HFFc6 (cell line): ENCODE measurements around the gene NLGN1. TPM values are rescaled to one million over a fixed set of nuclear protein-coding genes. Genes with fewer than 3 reads are reported as not detected.
"Not testable (repeated sequence)": the region's sequence is repeated elsewhere in the genome, so short reads cannot be mapped to it uniquely, and the experiment has no call there.

ENCODE experiments used
- DNase-seq: peaks from one replicate; pipeline ENCODE4 v3.0.0-alpha.2; 2018
- H3K27ac Mint-ChIP-seq: 2 replicates; pipeline ENCODE4 v1.8.0; 2020; ENCODE audit warnings: mild to moderate bottlenecking, mixed read lengths
- H3K27me3 Mint-ChIP-seq: 2 replicates; pipeline ENCODE4 v1.8.0; 2021; ENCODE audit warnings: mild to moderate bottlenecking, moderate library complexity, mixed read lengths; ENCODE audit not compliant: insufficient read depth
- H3K36me3 Mint-ChIP-seq: 2 replicates; pipeline ENCODE4 v1.8.0; 2021; ENCODE audit warnings: low read depth, mixed read lengths
- H3K4me1 Mint-ChIP-seq: 2 replicates; pipeline ENCODE4 v1.8.0; 2020; ENCODE audit warnings: low read depth, mixed read lengths
- H3K4me3 Mint-ChIP-seq: 2 replicates; pipeline ENCODE4 v1.8.0; 2020; ENCODE audit warnings: mild to moderate bottlenecking, moderate library complexity, mixed read lengths
- H3K9me3 Mint-ChIP-seq: 2 replicates; pipeline ENCODE4 v1.8.0; 2020; ENCODE audit warnings: mild to moderate bottlenecking, mixed read lengths
- total RNA-seq, 6 experiments: library from RNA; stranded (reverse); fragmentation: NEBNext Ultra II Directional; extraction: Animal tissue kit (Norgen Biotek cat#: 25700); gene quantifications; 2 replicates in 1 of 6; 3 replicates in 5 of 6; pipeline ENCODE4 v1.2.3, GENCODE V29; 2021
- TF ChIP-seq, protein P1 (sequence below): fragments of 200-600 bp; sonication (generic); IDR thresholded peaks from 2 replicates; pipeline ENCODE4 v1.5.0; 2021; ENCODE audit warnings: antibody characterized with exemption, mild to moderate bottlenecking

Gene NLGN1
- total RNA-seq, 6 experiments from 2014 or later, result 10.0 to 17.2 (median 15.7) TPM

DNA sequence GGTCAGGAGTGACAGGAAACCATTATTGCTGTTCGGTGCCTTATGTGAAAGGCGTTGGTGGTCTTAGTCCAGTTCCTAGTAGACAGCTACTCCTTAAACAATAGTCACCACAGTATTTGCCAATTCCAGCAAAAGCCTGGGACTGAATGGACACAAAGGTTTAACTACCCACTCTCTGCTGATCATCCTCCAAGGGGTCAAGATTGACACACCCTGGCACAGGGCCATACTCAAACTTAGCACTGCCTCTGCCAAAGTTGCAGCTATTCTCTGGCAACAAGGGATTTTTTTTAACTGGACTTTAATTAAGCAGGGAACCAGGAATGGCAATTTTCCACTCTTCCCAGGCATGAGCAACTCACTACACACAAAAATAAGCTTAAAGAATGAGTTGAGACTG, 193.9 kb downstream of the NLGN1 start:
- DNase-seq, result no peak
- TF ChIP-seq, protein P1, sequence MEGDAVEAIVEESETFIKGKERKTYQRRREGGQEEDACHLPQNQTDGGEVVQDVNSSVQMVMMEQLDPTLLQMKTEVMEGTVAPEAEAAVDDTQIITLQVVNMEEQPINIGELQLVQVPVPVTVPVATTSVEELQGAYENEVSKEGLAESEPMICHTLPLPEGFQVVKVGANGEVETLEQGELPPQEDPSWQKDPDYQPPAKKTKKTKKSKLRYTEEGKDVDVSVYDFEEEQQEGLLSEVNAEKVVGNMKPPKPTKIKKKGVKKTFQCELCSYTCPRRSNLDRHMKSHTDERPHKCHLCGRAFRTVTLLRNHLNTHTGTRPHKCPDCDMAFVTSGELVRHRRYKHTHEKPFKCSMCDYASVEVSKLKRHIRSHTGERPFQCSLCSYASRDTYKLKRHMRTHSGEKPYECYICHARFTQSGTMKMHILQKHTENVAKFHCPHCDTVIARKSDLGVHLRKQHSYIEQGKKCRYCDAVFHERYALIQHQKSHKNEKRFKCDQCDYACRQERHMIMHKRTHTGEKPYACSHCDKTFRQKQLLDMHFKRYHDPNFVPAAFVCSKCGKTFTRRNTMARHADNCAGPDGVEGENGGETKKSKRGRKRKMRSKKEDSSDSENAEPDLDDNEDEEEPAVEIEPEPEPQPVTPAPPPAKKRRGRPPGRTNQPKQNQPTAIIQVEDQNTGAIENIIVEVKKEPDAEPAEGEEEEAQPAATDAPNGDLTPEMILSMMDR, result no peak
- H3K9me3 Mint-ChIP-seq, result no peaks in the 10 kb centered on the region
- peaks cover 42% of the 10 kb centered on the region for H3K4me1 Mint-ChIP-seq
- no peak overlapping the region for H3K4me3 Mint-ChIP-seq
- peaks cover 19% of the 10 kb centered on the region; the same call in 1 of the 2 replicates for H3K36me3 Mint-ChIP-seq
- no peaks in the 10 kb centered on the region for H3K27me3 Mint-ChIP-seq
- no peak overlapping the region for H3K27ac Mint-ChIP-seq

DNA sequence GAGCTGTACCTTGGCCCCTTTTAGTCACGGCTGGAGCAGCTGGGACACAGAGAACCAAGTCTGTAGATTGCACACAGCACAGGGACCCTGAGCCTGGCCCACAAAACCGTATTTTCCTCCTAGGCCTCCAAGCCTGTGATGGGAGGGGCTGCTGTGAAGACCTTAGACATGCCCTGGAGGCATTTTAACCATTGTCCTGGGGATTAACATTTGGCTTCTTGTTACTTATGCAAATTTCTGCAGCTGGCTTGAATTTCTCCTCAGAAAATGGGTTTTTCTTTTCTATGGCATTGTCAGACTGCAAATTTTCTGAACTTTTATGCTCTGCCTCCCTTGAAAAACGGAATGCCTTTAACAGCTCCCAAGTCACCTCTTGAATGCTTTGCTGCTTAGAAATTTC, 197.3 kb downstream of the NLGN1 start:
- H3K27me3 Mint-ChIP-seq, H3K9me3 Mint-ChIP-seq: not testable (repeated sequence)

DNA sequence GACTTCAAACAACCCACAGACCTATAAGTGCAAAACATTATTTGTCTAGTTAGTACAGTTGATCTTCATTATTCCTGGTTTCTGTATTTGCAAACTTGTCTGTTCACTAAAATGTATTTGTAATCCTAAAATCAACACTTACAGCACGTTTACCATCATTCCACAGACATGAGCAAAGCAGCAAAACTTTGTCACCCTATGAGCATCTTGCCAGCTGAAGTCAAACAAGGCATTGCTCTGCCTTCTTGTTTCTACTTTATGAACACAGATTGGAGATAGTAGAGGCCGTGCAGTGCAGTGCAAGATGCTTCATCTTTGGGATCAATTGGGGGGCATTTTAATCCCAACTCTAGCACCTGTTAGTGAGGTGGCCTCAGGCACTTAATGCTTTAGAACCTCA, 202.1 kb downstream of the NLGN1 start:
- H3K27me3 Mint-ChIP-seq, result no peaks in the 10 kb centered on the region
- H3K9me3 Mint-ChIP-seq, result no peaks in the 10 kb centered on the region
- TF ChIP-seq, protein P1, result no peak
- peak; percentile 66 for DNase-seq
- H3K4me3 Mint-ChIP-seq, result peak overlapping the region; percentile 21; the same call in 1 of the 2 replicates
- peak overlapping the region; percentile 42; the same call in 1 of the 2 replicates for H3K27ac Mint-ChIP-seq
- peaks cover 13% of the 10 kb centered on the region for H3K36me3 Mint-ChIP-seq
- peaks cover 41% of the 10 kb centered on the region for H3K4me1 Mint-ChIP-seq

More for the DNA sequence above, 197.3 kb downstream of the NLGN1 start:
- Mint-ChIP-seq H3K36me3 (peaks cover 19% of the 10 kb centered on the region; the same call in 1 of the 2 replicates), H3K4me1 (peaks cover 43% of the 10 kb centered on the region)
- not testable (repeated sequence) for H3K27ac Mint-ChIP-seq, H3K4me3 Mint-ChIP-seq, DNase-seq

DNA sequence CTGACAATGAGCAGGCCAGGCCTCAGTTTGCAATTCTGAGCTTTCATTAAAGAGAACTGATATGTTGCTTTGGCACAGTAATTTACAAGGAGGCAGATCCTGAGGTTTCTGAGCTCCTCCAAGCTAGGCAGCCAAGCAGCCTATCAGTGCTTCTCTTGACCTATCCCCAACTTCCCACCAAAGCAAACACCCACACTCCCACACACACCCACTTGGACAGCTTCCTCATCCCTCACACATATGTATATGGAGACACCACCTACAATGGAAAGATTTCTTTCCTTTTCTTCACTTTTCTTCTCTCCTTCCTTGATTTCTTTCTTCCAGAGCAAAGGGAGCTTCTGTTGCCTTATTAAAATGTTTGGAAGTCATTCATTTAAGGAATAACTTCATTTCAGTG, 217.0 kb downstream of the NLGN1 start:
- no peaks in the 10 kb centered on the region for H3K27me3 Mint-ChIP-seq
- no peak overlapping the region for H3K4me3 Mint-ChIP-seq
- DNase-seq, result no peak
- H3K27ac Mint-ChIP-seq, result no peak overlapping the region
- H3K9me3 Mint-ChIP-seq, result no peaks in the 10 kb centered on the region
- peaks cover 32% of the 10 kb centered on the region for H3K36me3 Mint-ChIP-seq
- no peaks in the 10 kb centered on the region for H3K4me1 Mint-ChIP-seq
- TF ChIP-seq, protein P1, result no peak

DNA sequence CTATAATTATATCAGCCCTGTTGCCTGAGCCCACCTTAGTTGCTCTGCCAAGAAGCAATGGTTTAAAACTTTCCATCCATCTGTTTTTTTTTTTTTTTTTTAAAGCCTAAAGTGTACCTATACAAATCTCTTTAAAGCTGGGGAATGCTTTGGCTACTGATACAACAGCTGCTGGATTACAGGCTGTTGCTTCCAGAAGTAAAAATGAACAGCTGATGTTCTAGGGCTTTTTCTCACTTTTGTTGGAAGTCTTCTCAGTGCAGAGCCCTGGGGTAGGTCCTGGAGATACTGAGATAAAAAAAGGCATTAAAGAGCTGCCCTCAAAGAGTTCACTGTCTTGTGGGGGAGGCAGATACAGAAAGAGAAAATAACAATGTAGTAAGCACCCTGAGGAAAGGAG, 218.1 kb downstream of the NLGN1 start:
- no peak overlapping the region for H3K27ac Mint-ChIP-seq
- H3K27me3 Mint-ChIP-seq, result no peaks in the 10 kb centered on the region
- no peaks in the 10 kb centered on the region for H3K9me3 Mint-ChIP-seq
- DNase-seq, result no peak
- peaks cover 22% of the 10 kb centered on the region for H3K36me3 Mint-ChIP-seq
- H3K4me1 Mint-ChIP-seq, result peaks cover 10% of the 10 kb centered on the region
- TF ChIP-seq, protein P1, result no peak
- no peak overlapping the region for H3K4me3 Mint-ChIP-seq

DNA sequence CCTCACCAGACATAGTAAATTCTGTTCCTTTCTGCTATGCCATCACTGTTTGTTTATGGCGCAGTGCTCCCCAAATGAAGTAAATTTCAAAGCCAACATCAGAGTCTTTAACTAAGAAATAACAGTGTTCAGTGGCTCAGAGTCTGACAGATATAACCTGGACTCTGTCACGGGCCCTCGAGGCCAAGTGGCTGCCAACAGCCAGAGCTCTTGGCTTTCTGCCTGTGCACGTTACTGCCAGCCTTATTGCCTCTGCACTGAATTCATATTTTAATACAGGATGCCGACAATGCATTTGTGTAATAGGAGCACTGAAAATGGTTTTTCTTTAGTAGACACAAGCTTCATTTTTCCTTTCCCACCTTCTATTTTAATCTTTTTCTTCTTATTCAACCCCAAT, 219.9 kb downstream of the NLGN1 start:
- Mint-ChIP-seq H3K27ac (no peak overlapping the region), H3K4me3 (no peak overlapping the region), H3K9me3 (no peaks in the 10 kb centered on the region), H3K4me1 (peaks cover 28% of the 10 kb centered on the region), H3K36me3 (peaks cover 17% of the 10 kb centered on the region), H3K27me3 (no peaks in the 10 kb centered on the region)
- TF ChIP-seq, protein P1, result no peak
- no peak for DNase-seq
